Fibroblast of lung (primary cell): ENCODE data around the gene ZNF831. TPM values are rescaled to one million over a fixed set of nuclear protein-coding genes. Genes with fewer than 3 reads are reported as not detected.

Experiments
- DNase-seq, 2 donors: peaks; one replicate each; pipeline versions ENCODE4 v3.0.0 to v3.0.0-alpha.2; 2010; ENCODE audit warnings: low read depth in 2 of 2
- H2AFZ ChIP-seq: 2 replicates; pipeline ENCODE4 v1.5.1; 2012; ENCODE audit warnings: low read length, control low read depth, inconsistent platforms
- H3K27ac ChIP-seq: 2 replicates; pipeline ENCODE4 v1.5.1; 2011; ENCODE audit warnings: low read length, control low read depth; ENCODE audit not compliant: insufficient read depth
- H3K27me3 ChIP-seq: 2 replicates; pipeline ENCODE4 v1.5.1; 2011; ENCODE audit warnings: mild to moderate bottlenecking, low read length; ENCODE audit not compliant: control insufficient read depth, insufficient read depth
- H3K36me3 ChIP-seq: 2 replicates; pipeline ENCODE4 v1.5.1; 2011; ENCODE audit warnings: low read length; ENCODE audit not compliant: control insufficient read depth, insufficient read depth
- H3K4me1 ChIP-seq: 2 replicates; pipeline ENCODE4 v1.5.1; 2011; ENCODE audit warnings: low read length; ENCODE audit not compliant: control insufficient read depth, insufficient read depth; ENCODE audit errors: extremely low read depth
- H3K4me2 ChIP-seq: 2 replicates; pipeline ENCODE4 v1.5.1; 2011; ENCODE audit warnings: low read length, control low read depth; ENCODE audit not compliant: insufficient read depth; ENCODE audit errors: extremely low read depth
- H3K4me3 ChIP-seq, 4 experiments: fragments of 200-600 bp in 1 of 4; sonication (generic) in 1 of 4; replicated peaks in 1 of 4; 2 replicates each; pipeline ENCODE4 v1.5.1; 2011 to 2016; ENCODE audit warnings: low read length in 4 of 4, low read depth in 3 of 4, mild to moderate bottlenecking in 3 of 4, control low read depth in 2 of 4, inconsistent platforms in 1 of 4, mixed read lengths in 1 of 4; ENCODE audit not compliant: insufficient read depth in 1 of 4; ENCODE audit errors: control extremely low read depth in 1 of 4
- H3K79me2 ChIP-seq: 2 replicates; pipeline ENCODE4 v1.5.1; 2012; ENCODE audit warnings: mild to moderate bottlenecking, low read length, inconsistent platforms; ENCODE audit not compliant: control insufficient read depth, insufficient read depth
- H3K9ac ChIP-seq: 2 replicates; pipeline ENCODE4 v1.5.1; 2011; ENCODE audit warnings: mild to moderate bottlenecking, low read length, control low read depth; ENCODE audit not compliant: insufficient read depth
- H3K9me3 ChIP-seq: 2 replicates; pipeline ENCODE4 v1.5.1; 2012; ENCODE audit warnings: low read depth, low read length; ENCODE audit not compliant: control insufficient read depth, insufficient read depth
- H4K20me1 ChIP-seq: 2 replicates; pipeline ENCODE4 v1.5.1; 2011; ENCODE audit warnings: low read length; ENCODE audit not compliant: control insufficient read depth, insufficient read depth; ENCODE audit errors: extremely low read depth
- CTCF ChIP-seq, 2 donors: IDR thresholded peaks in 1 of 2; conservative IDR thresholded peaks in 1 of 2; 1 replicate in 1 of 2; 2 replicates in 1 of 2; pipeline ENCODE4 v1.5.1; 2011 to 2012; ENCODE audit warnings: low read length in 2 of 2, control low read depth in 1 of 2, inconsistent platforms in 1 of 2, low read depth in 1 of 2, mild to moderate bottlenecking in 1 of 2
- EZH2 ChIP-seq: IDR thresholded peaks from 2 replicates; pipeline ENCODE4 v1.5.1; 2012; ENCODE audit warnings: low read length, control low read depth, mild to moderate bottlenecking; ENCODE audit errors: missing control alignments
- polyA plus RNA-seq, 2 donors: library from polyadenylated mRNA; depleted of rRNA in 1 of 2; stranded (reverse) in 1 of 2; unstranded in 1 of 2; fragments of >200 nt; gene quantifications; 2 replicates each; pipeline ENCODE4 v1.2.1, GENCODE V29; 2011 to 2012; ENCODE audit warnings: missing spikeins in 1 of 2
- total RNA-seq: library from RNA; depleted of rRNA; stranded (reverse); fragments of >200 nt; gene quantifications from 2 replicates; pipeline ENCODE4 v1.2.1, GENCODE V29; 2014

The ZNF831 gene
- total and polyA plus RNA-seq, 2 donors (not counting 1 experiment from before 2014, with no cell fraction given) = not detected

- H3K27me3 ChIP-seq = no peaks in the 10 kb centered on the region
These were observed 28.5 kb upstream of the ZNF831 start for GRCh38 chr20:59135093-59135492.

GRCh38 chr20:59136027-59136426 is 27.6 kb upstream of the ZNF831 start:
- H3K9ac ChIP-seq = no peak overlapping the region
- H3K9me3 ChIP-seq = no peaks in the 10 kb centered on the region
- TF ChIP-seq CTCF (conservative IDR thresholded peaks at IDR 0.05 in 1 of 2, IDR thresholded peaks at IDR 0.05 in 1 of 2; ENCODE audit: low read depth in 1 of 2, low read length in 2 of 2) (no peak), EZH2 (no peak)
- no peak for DNase-seq
- no peaks in the 10 kb centered on the region for H3K27me3 ChIP-seq
- no peak overlapping the region for H2AFZ ChIP-seq
- H4K20me1 ChIP-seq = no peaks in the 10 kb centered on the region
- H3K27ac ChIP-seq = no peak overlapping the region
- no peak overlapping the region for H3K4me2 ChIP-seq
- no peaks in the 10 kb centered on the region for H3K79me2 ChIP-seq
- H3K4me1 ChIP-seq = no peaks in the 10 kb centered on the region
- no peaks in the 10 kb centered on the region for H3K36me3 ChIP-seq
- no peak overlapping the region for H3K4me3 ChIP-seq

More at GRCh38 chr20:59135093-59135492, 28.5 kb upstream of the ZNF831 start:
- Histone ChIP-seq H3K4me1 (no peaks in the 10 kb centered on the region), H3K27ac (no peak overlapping the region), H3K9ac (no peak overlapping the region), H3K9me3 (no peaks in the 10 kb centered on the region), H3K36me3 (no peaks in the 10 kb centered on the region), H3K4me2 (no peak overlapping the region), H3K79me2 (no peaks in the 10 kb centered on the region), H4K20me1 (no peaks in the 10 kb centered on the region), H3K4me3 (no peak overlapping the region), H2AFZ (no peak overlapping the region)
- no peak for DNase-seq
- TF ChIP-seq EZH2 (no peak), CTCF (conservative IDR thresholded peaks at IDR 0.05 in 1 of 2, IDR thresholded peaks at IDR 0.05 in 1 of 2; ENCODE audit: low read depth in 1 of 2, low read length in 2 of 2) (no peak)

- Histone ChIP-seq H3K9ac (no peak overlapping the region), H4K20me1 (no peaks in the 10 kb centered on the region), H3K27ac (no peak overlapping the region), H3K79me2 (no peaks in the 10 kb centered on the region), H3K4me1 (no peaks in the 10 kb centered on the region), H3K9me3 (no peaks in the 10 kb centered on the region), H3K36me3 (no peaks in the 10 kb centered on the region), H3K27me3 (no peaks in the 10 kb centered on the region), H2AFZ (no peak overlapping the region), H3K4me3 (no peak overlapping the region), H3K4me2 (no peak overlapping the region)
- no peak for DNase-seq
- TF ChIP-seq EZH2 (no peak), CTCF (conservative IDR thresholded peaks at IDR 0.05 in 1 of 2, IDR thresholded peaks at IDR 0.05 in 1 of 2; ENCODE audit: low read depth in 1 of 2, low read length in 2 of 2) (no peak)
These were observed 26.1 kb upstream of the ZNF831 start for GRCh38 chr20:59137532-59137931.
